Measurements from ENCODE around the gene ZBTB7C.

The ZBTB7C gene

GRCh38 chr18:48003426-48004349 lies 405.5 kb downstream of the ZBTB7C start:
- no peak for DNase-seq

GRCh38 chr18:48002933-48003365 lies 406.2 kb downstream of the ZBTB7C start:
- no peak for DNase-seq

DNA sequence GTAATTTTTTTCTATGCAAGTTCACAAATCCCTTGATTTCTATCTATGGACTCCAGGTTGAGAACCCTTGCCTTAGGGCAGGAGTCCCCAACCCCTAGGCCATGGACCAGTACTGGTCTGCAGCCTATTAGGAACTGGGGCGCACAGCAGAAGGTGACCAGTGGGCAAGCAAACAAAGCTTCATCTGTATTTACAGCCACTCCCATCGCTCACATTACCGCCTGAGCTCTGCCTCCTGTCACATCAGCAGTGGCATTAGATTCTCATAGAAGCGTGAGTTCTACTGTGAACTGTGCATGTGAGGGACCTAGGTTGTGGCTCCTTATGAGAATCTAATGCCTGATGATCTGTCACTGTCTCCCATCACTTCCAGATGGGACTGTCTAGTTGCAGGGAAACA lies 408.5 kb downstream of the ZBTB7C start:
- DNase-seq: no peak

GRCh38 chr18:47999801-48000248 lies 409.4 kb downstream of the ZBTB7C start:
- DNase-seq: peak; percentile 61

DNA sequence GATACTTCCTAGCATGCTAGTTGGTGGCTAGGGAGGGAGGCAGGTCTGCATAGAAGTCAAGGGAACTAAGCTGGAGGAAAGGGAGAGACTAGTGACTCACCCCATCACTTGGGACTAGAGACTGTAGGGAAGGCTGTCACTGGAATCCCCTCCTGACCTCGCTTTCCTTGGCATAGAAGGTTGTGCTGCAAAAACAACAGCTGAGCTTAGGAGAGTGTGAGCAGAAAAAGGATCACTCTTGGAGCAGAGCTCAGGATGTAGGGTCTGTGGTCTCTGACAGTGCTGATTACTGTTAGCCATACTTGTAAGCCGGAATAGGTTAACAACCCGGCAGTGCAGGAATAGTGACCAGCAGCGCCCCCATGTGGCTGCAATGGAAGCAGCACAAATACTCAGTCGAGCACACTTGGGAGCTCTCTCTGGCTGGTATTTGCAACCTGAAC lies 411.8 kb downstream of the ZBTB7C start:
- DNase-seq: peak; percentile 23

- no peak for DNase-seq
Observed at GRCh38 chr18:47996091-47996541, 413.1 kb downstream of the ZBTB7C start.

- DNase-seq: no peak
Observed at GRCh38 chr18:47995654-47996053, 413.5 kb downstream of the ZBTB7C start.

DNA sequence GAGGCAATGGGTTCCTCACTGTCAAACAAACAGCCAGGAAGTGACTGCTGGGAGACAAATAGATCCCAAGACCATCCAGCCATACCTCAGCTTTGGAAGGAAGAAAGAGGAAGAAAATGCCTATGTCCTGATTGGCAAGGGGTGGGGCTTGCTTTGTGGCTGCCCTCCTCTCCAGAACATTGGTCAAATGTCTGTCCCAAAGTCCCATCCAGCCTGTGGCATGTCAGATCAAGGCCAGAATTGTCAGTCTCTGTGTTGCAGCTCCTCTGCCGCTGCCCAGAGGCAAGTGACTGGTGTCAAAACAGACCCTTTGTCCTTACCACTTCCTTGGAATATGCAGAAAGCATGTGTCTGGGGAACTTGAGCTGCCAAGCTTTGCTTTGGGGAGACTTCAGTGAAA lies 415.8 kb downstream of the ZBTB7C start:
- no peak for DNase-seq

GRCh38 chr18:47992976-47993375 lies 416.2 kb downstream of the ZBTB7C start:
- no peak for DNase-seq

- no peak for DNase-seq
Observed at GRCh38 chr18:47992266-47992665, 416.9 kb downstream of the ZBTB7C start.

GRCh38 chr18:47990981-47991380 lies 418.2 kb downstream of the ZBTB7C start:
- no peak for DNase-seq

- DNase-seq: no peak
Observed at GRCh38 chr18:47987388-47987699, 421.8 kb downstream of the ZBTB7C start.

- DNase-seq: no peak
Observed at GRCh38 chr18:47986620-47987387, 422.4 kb downstream of the ZBTB7C start.

DNA sequence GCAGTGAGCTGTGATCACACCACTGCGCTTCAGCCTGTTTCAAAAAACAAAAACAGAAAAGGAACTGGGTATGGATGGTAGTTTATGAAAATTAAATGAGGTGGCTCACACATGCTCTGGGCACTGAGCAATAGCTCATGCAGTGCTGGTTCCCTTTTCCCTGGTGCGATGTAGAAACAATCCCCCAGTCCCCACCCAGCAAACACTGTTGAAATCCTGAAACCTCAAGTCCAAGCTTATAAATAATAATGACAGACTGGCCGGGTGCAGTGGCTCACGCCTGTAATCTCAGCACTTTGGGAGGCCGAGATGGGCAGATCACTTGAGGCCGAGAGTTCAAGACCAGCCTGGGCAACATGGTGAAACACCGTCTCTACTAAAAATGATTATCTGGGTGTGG lies 423.3 kb downstream of the ZBTB7C start:
- no peak for DNase-seq

DNA sequence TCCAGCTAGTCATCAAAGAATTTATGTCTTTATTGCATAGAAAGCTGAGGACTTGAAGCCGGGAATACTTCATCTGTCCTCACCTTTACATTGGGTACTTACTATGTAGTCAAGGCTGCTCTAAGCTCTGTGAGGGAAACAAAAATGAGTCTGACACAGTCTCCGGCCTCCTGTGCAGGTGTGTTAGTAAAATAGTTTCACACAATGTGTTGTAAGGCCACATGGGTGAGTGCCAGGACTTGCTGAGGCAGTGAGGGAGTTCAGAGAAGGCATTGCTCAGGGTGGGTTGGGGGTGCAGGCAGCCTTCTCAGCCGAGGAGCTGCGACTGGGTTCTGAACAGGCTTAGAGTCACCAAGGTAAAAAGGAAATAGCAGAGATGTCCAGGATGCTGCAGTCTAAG lies 424.2 kb downstream of the ZBTB7C start:
- no peak for DNase-seq

- DNase-seq: no peak
Observed at GRCh38 chr18:47983946-47984345, 425.2 kb downstream of the ZBTB7C start.

GRCh38 chr18:47983055-47983454 lies 426.1 kb downstream of the ZBTB7C start:
- no peak for DNase-seq

GRCh38 chr18:47981830-47982229 lies 427.4 kb downstream of the ZBTB7C start:
- DNase-seq: no peak

GRCh38 chr18:47981320-47981719 lies 427.9 kb downstream of the ZBTB7C start:
- DNase-seq: no peak

DNA sequence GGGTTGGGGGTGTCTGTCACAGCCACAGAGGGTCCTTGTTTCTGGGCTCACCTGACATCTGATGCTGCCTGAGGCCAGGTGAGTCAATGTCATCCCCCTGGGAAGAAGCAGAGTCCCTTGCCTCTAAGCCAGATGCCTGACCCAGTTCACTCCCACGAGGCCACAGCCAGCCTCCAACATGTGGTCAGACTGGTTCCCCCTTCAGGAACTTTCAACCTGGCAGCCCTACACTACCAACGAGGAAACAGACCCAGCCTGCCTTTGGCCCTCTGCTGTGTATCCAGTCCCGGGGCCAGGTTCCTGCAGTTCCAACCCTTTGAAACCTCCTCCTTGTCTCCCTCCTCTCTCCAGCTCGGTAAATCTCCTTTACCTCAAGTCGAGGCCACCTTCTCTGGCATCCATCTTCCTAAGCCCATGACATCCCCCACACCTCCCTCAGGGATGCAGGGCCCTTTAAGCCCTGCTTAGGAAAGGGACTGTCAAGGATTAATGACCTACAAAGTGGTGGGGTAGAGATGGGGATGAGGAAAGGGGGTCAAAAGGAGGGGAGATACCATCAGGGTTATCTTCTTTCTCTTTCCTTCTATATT lies 429.5 kb downstream of the ZBTB7C start:
- no peak for DNase-seq

GRCh38 chr18:47978603-47979002 lies 430.6 kb downstream of the ZBTB7C start:
- DNase-seq: no peak

DNA sequence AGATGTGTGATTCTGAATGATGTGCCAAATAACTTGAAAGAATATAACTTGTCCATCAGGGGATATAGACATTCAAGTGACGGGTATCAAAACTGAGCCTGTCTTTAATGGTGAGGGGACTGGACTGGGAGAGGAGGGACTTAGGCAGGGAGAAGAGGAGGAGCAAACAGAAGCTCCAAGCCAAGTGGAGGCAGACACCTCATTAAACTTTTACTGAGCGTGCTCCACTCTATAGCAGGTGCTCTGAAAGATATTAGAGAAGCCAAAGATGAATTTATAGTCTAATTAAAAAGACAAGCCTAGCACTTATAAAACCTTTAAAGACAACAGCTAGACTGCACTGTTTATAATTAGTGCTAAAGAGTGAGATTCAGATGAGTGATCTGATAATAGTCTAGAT lies 431.0 kb downstream of the ZBTB7C start:
- DNase-seq: no peak
